ENCODE measurements around the gene DCN. TPM values are rescaled to one million over a fixed set of nuclear protein-coding genes. Genes with fewer than 3 reads are reported as not detected.

DCN gene
- total RNA-seq, 2 donors from 2014 or later: 79.0 to 240 TPM

DNA sequence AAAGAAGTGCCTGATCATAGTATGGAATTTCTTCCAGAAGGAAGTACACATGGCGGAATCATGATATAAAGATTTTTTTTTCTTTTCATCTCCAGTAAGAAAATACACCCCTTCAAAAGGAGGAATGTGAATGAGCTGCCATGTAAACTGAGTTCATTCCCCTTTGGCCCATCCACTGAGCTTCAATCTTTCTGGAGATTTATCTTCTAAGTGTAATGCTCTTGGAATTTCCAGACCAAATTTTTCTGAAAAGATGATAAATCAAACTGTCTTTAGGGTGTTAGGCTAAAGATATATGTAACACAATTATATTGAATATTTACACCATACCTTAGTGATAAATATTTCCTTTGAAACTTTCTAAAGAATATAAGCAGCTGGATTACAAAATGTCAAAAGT lies 5.2 kb downstream of the DCN start:
- H3K9ac ChIP-seq (ENCODE audit: low read depth in 2 of 2, low read length in 2 of 2): no peak overlapping the region
- intact Hi-C loops (cut with DNase I): loop anchor here (5.0 kb wide), 1 partner anchor 150 kb away; no protein-coding TSS in a partner anchor
- H3K36me3 ChIP-seq: no peaks in the 10 kb centered on the region
- TF ChIP-seq, protein P1, sequence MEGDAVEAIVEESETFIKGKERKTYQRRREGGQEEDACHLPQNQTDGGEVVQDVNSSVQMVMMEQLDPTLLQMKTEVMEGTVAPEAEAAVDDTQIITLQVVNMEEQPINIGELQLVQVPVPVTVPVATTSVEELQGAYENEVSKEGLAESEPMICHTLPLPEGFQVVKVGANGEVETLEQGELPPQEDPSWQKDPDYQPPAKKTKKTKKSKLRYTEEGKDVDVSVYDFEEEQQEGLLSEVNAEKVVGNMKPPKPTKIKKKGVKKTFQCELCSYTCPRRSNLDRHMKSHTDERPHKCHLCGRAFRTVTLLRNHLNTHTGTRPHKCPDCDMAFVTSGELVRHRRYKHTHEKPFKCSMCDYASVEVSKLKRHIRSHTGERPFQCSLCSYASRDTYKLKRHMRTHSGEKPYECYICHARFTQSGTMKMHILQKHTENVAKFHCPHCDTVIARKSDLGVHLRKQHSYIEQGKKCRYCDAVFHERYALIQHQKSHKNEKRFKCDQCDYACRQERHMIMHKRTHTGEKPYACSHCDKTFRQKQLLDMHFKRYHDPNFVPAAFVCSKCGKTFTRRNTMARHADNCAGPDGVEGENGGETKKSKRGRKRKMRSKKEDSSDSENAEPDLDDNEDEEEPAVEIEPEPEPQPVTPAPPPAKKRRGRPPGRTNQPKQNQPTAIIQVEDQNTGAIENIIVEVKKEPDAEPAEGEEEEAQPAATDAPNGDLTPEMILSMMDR (IDR thresholded peaks at IDR 0.05): no peak
- no peaks in the 10 kb centered on the region for H3K4me1 ChIP-seq
- no peak overlapping the region for H3K27ac ChIP-seq
- H3K4me3 ChIP-seq: no peak overlapping the region
- no peak for DNase-seq
- H3K9me3 ChIP-seq: no peaks in the 10 kb centered on the region
- no peaks in the 10 kb centered on the region for H3K27me3 ChIP-seq

DNA sequence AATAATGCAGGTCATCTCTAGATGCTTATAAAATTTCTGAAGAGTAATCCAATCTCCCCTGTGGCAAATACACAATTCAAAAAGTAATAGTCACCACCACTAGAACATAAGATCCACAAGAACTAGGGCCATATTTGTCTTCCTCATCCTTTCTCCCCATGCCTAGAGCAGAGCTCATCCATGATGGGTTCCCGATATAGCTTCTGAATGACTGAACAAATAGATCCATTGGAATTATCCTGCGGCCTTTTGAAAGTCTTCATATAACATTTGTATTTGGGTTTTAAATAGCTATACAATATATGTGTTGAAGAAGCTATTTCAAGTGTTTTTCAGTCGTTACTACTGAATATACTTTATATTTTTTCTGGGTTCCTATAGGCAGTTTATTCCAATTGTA lies 5.7 kb downstream of the DCN start:
- Histone ChIP-seq H3K27me3 (no peaks in the 10 kb centered on the region), H3K4me3 (no peak overlapping the region), H3K9me3 (no peaks in the 10 kb centered on the region), H3K36me3 (no peaks in the 10 kb centered on the region), H3K27ac (no peak overlapping the region), H3K9ac (ENCODE audit: low read depth in 2 of 2, low read length in 2 of 2) (no peak overlapping the region), H3K4me1 (no peaks in the 10 kb centered on the region)
- no peak for DNase-seq
- intact Hi-C loops (cut with DNase I): loop anchor here (5.0 kb wide), 1 partner anchor 150 kb away; no protein-coding TSS in a partner anchor
- TF ChIP-seq, protein P1 (IDR thresholded peaks at IDR 0.05): no peak

DNA sequence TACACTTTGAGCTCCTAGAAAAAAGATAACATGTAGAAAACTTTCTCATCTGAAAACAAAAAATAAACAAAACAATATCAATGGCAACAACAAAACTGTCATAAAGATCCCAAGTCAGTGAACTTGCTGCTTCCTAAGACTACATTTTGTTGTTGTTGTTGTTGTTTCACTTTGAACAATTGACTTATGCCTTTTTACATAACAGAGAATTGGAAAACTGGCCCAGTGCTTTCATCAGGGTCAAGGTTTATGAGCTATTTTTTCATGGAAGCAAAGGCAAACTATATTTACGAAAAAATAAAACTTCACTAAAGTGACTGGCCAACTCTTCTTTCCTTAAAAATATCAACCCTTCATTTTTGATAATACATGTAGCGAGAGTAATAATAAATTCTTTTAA lies 6.3 kb downstream of the DCN start:
- no peaks in the 10 kb centered on the region for H3K36me3 ChIP-seq
- H3K27ac ChIP-seq: no peak overlapping the region
- H3K27me3 ChIP-seq: no peaks in the 10 kb centered on the region
- no peak overlapping the region for H3K4me3 ChIP-seq
- intact Hi-C loops (cut with DNase I): loop anchor here (5.0 kb wide), 1 partner anchor 151 kb away; no protein-coding TSS in a partner anchor
- DNase-seq: no peak
- H3K9ac ChIP-seq (ENCODE audit: low read depth in 2 of 2, low read length in 2 of 2): no peak overlapping the region
- H3K9me3 ChIP-seq: no peaks in the 10 kb centered on the region
- TF ChIP-seq, protein P1 (IDR thresholded peaks at IDR 0.05): no peak
- no peaks in the 10 kb centered on the region for H3K4me1 ChIP-seq

DNA sequence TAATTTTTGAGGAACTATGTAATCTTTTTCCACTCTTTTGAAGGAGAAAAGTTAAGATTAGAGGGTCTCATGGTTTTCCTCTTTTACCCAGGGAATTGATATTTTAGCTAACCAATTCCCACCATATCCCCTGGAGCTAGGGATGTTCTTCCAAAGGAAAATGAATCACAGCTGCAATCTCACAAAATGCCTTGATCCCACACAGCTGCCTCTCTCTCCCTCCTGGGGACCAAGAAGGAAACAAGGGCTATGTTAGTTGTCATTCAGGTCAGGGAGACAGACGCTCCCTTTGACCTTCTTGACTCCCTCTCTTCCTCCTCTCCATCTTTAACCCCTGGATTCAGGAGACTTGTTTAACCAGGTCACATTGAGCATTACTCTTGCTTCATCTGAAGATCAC lies 9.5 kb downstream of the DCN start:
- Histone ChIP-seq H3K4me1 (no peaks in the 10 kb centered on the region), H3K27me3 (no peaks in the 10 kb centered on the region), H3K9ac (ENCODE audit: low read depth in 2 of 2, low read length in 2 of 2) (no peak overlapping the region), H3K27ac (no peak overlapping the region), H3K9me3 (no peaks in the 10 kb centered on the region), H3K4me3 (no peak overlapping the region), H3K36me3 (no peaks in the 10 kb centered on the region)
- intact Hi-C loops (cut with DNase I): no loop called here
- DNase-seq: no peak
- TF ChIP-seq, protein P1 (IDR thresholded peaks at IDR 0.05): no peak

DNA sequence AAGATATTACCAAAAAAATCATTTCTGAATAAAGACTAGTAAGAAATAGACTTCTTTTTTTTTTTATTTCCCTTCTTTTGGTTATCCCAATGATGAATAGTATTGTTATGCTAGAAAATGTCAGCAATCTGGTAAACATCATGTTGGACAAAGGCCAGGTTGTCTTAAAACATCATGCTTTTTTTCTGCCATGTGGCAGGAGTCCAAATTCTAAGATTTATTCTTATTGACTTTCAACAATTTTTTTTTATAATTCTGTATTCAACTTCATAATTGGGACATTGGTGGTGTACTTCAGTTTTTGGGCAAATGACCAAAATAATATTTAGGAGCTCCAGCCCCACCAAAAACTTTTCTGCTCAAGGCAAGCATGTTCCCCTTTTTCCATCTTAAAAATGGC lies 10.5 kb downstream of the DCN start:
- Histone ChIP-seq H3K27ac (no peak overlapping the region), H3K4me1 (no peaks in the 10 kb centered on the region), H3K4me3 (no peak overlapping the region), H3K36me3 (no peaks in the 10 kb centered on the region), H3K9ac (ENCODE audit: low read depth in 2 of 2, low read length in 2 of 2) (no peak overlapping the region), H3K27me3 (no peaks in the 10 kb centered on the region), H3K9me3 (no peaks in the 10 kb centered on the region)
- no peak for DNase-seq
- TF ChIP-seq, protein P1 (IDR thresholded peaks at IDR 0.05): no peak
- intact Hi-C loops (cut with DNase I): no loop called here

All from colonic mucosa (tissue), 4 donors.